CD14-positive monocyte (primary cell): Measurements from ENCODE around the gene XPO6. TPM values are rescaled to one million over a fixed set of nuclear protein-coding genes. Genes with fewer than 3 reads are reported as not detected.
A peak's percentile ranks its signal among the peaks of the same experiment; 100 is the strongest.

Source experiments
- DNase-seq, 3 donors: peaks; one replicate each; pipeline ENCODE4 v3.0.0-alpha.2; 2011 to 2022
- H2AFZ ChIP-seq: 2 replicates; pipeline ENCODE4 v1.6.0; 2012; ENCODE audit warnings: mild to moderate bottlenecking, low read depth, low read length, inconsistent platforms; ENCODE audit not compliant: insufficient read depth, poor library complexity, severe bottlenecking
- H3K27ac ChIP-seq, 2 donors: 1 replicate in 1 of 2; 2 replicates in 1 of 2; pipeline ENCODE4 v1.5.1; 2012 to 2013; ENCODE audit warnings: low read length in 2 of 2, control low read depth in 1 of 2, inconsistent platforms in 1 of 2, low read depth in 1 of 2, mild to moderate bottlenecking in 1 of 2
- H3K27me3 ChIP-seq, 2 donors: one replicate each; pipeline versions ENCODE4 v1.6.0 to v1.6.1; 2011 to 2013; ENCODE audit warnings: low read length in 2 of 2; ENCODE audit not compliant: control insufficient read depth in 2 of 2, insufficient read depth in 2 of 2
- H3K36me3 ChIP-seq, 2 donors: replicated peaks in 1 of 2; 1 replicate in 1 of 2; 2 replicates in 1 of 2; pipeline versions ENCODE4 v1.5.1 to v1.6.1; 2012 to 2013; ENCODE audit warnings: low read length in 2 of 2, control low read depth in 1 of 2, inconsistent platforms in 1 of 2, mild to moderate bottlenecking in 1 of 2; ENCODE audit not compliant: insufficient read depth in 2 of 2, control insufficient read depth in 1 of 2
- H3K4me1 ChIP-seq, 2 donors: 1 replicate in 1 of 2; 2 replicates in 1 of 2; pipeline versions ENCODE4 v1.5.1 to v1.6.1; 2012 to 2013; ENCODE audit warnings: low read length in 2 of 2, control low read depth in 1 of 2, inconsistent platforms in 1 of 2, mild to moderate bottlenecking in 1 of 2, moderate library complexity in 1 of 2; ENCODE audit not compliant: insufficient read depth in 2 of 2, control insufficient read depth in 1 of 2
- H3K4me2 ChIP-seq: replicated peaks from 2 replicates; pipeline ENCODE3; 2012; ENCODE audit warnings: low read length, moderate library complexity, mild to moderate bottlenecking; ENCODE audit not compliant: poor library complexity, severe bottlenecking; ENCODE audit errors: extremely low read depth
- H3K4me3 ChIP-seq, 3 experiments: fragments of 200-600 bp in 1 of 3; sonication (generic) in 1 of 3; replicated peaks in 1 of 3; 1 replicate in 2 of 3; 2 replicates in 1 of 3; pipeline ENCODE4 v1.5.1; 2011 to 2013; ENCODE audit warnings: low read length in 3 of 3, mild to moderate bottlenecking in 3 of 3, control low read depth in 2 of 3, low read depth in 2 of 3, inconsistent platforms in 1 of 3, moderate library complexity in 1 of 3
- H3K79me2 ChIP-seq: 2 replicates; pipeline ENCODE4 v1.6.0; 2012; ENCODE audit warnings: mild to moderate bottlenecking, control low read depth, inconsistent platforms, low read length, moderate library complexity; ENCODE audit not compliant: insufficient read depth
- H3K9ac ChIP-seq: 2 replicates; pipeline ENCODE4 v1.6.0; 2017; ENCODE audit warnings: low read length, mild to moderate bottlenecking; ENCODE audit not compliant: insufficient read depth, poor library complexity, severe bottlenecking
- H3K9me3 ChIP-seq, 2 donors: replicated peaks in 1 of 2; 1 replicate in 1 of 2; 2 replicates in 1 of 2; pipeline versions ENCODE4 v1.5.1 to v1.6.1; 2012 to 2013; ENCODE audit warnings: low read length in 2 of 2, control low read depth in 1 of 2; ENCODE audit not compliant: control insufficient read depth in 1 of 2, insufficient read depth in 1 of 2
- H4K20me1 ChIP-seq: 2 replicates; pipeline ENCODE4 v1.6.0; 2012; ENCODE audit warnings: mild to moderate bottlenecking, low read length, control low read depth, moderate library complexity; ENCODE audit not compliant: insufficient read depth
- H3K27ac Mint-ChIP-seq, 7 donors: one replicate each; pipeline ENCODE4 v1.8.0; 2020; ENCODE audit warnings: mild to moderate bottlenecking in 7 of 7, mixed read lengths in 7 of 7, moderate library complexity in 6 of 7, inconsistent platforms in 2 of 7
- H3K27me3 Mint-ChIP-seq, 3 donors: one replicate each; pipeline ENCODE4 v1.8.0; 2021 to 2022; ENCODE audit warnings: low read depth in 3 of 3, mild to moderate bottlenecking in 3 of 3, mixed read lengths in 3 of 3, moderate library complexity in 3 of 3, inconsistent platforms in 1 of 3
- H3K36me3 Mint-ChIP-seq, 2 donors: one replicate each; pipeline ENCODE4 v1.8.0; 2020; ENCODE audit warnings: mixed read lengths in 2 of 2, inconsistent platforms in 1 of 2, mild to moderate bottlenecking in 1 of 2
- H3K4me1 Mint-ChIP-seq: one replicate; pipeline ENCODE4 v1.8.0; 2020; ENCODE audit warnings: mild to moderate bottlenecking, mixed read lengths
- H3K4me3 Mint-ChIP-seq, 2 donors: one replicate each; pipeline ENCODE4 v1.8.0; 2020; ENCODE audit warnings: mild to moderate bottlenecking in 2 of 2, mixed read lengths in 2 of 2, moderate library complexity in 1 of 2
- H3K9me3 Mint-ChIP-seq, 7 donors: one replicate each; pipeline ENCODE4 v1.8.0; 2020 to 2022; ENCODE audit warnings: mixed read lengths in 7 of 7, mild to moderate bottlenecking in 6 of 7, moderate library complexity in 6 of 7, inconsistent platforms in 2 of 7
- CTCF ChIP-seq: fragments of 200-600 bp; IDR thresholded peaks from one replicate; pipeline ENCODE4 v1.8.0; 2022; ENCODE audit warnings: antibody characterized with exemption, mild to moderate bottlenecking
- WGBS: methylation state at CpG from one replicate; pipeline ENCODE4 v1.1.5; 2013; ENCODE audit warnings: missing lambda C conversion rate; ENCODE audit not compliant: insufficient coverage; 5-methylcytosine and 5-hydroxymethylcytosine counted together
- intact Hi-C, 2 donors: fragments of 100-400 bp; cut with micrococcal nuclease; formaldehyde crosslinking; loops; one replicate each; pipeline versions ENCODE4 v1.15.0 to v1.15.1; 2023
- polyA plus RNA-seq, 3 donors: library from polyadenylated mRNA; depleted of rRNA in 1 of 3; unstranded in 2 of 3; stranded (reverse) in 1 of 3; fragments of 300-500 nt in 2 of 3; fragments of >200 nt in 1 of 3; fragmentation: Illumina TruSeq in 2 of 3; gene quantifications; 1 replicate in 2 of 3; 2 replicates in 1 of 3; pipeline ENCODE4 v1.2.3, GENCODE V29; 2012 to 2021

The XPO6 gene
- polyA plus RNA-seq, 3 donors: 35.7 to 166 (median 38.3) TPM

GRCh38 chr16:28186752-28187151 lies 25.0 kb downstream of the XPO6 start:
- Histone ChIP-seq H3K4me3 (peak overlapping the region in 1 of 3 experiments; percentile 68), H3K4me1 (peaks cover 48 to 67% of the 10 kb centered on the region in 2 donors), H3K9ac (no peak overlapping the region), H4K20me1 (peaks cover 37% of the 10 kb centered on the region), H3K4me2 (no peak overlapping the region), H3K27me3 (no peaks in the 10 kb centered on the region), H3K36me3 (peaks cover 0 to 17% of the 10 kb centered on the region in 2 donors), H3K79me2 (peaks cover 90% of the 10 kb centered on the region), H2AFZ (no peak overlapping the region), H3K9me3 (no peaks in the 10 kb centered on the region), H3K27ac (peak overlapping the region; percentile 32 to 91)
- no peak for DNase-seq
- Mint-ChIP-seq H3K9me3 (peaks cover 0 to 4% (median 2%) of the 10 kb centered on the region in 7 donors), H3K4me3 (no peak overlapping the region), H3K27ac (peak overlapping the region; percentile 92 to 98 (median 97)), H3K36me3 (peaks cover 29 to 41% of the 10 kb centered on the region in 2 donors), H3K4me1 (peaks cover 78% of the 10 kb centered on the region), H3K27me3 (peaks cover 0 to 3% (median 0%) of the 10 kb centered on the region in 3 donors)
- WGBS: 83% methylated on average over 1 of the region's 4 CpGs
- TF ChIP-seq CTCF: no peak
- intact Hi-C loops: loop anchor here in 1 of 2 donors (5.0 kb wide), 1 partner anchor 44 kb away; no protein-coding TSS in a partner anchor

- no peak overlapping the region for H3K4me2 ChIP-seq
- H3K9ac ChIP-seq: no peak overlapping the region
- H3K4me1 ChIP-seq: peaks cover 59 to 75% of the 10 kb centered on the region in 2 donors
- H3K9me3 ChIP-seq: no peaks in the 10 kb centered on the region
- no peak for DNase-seq
- H3K79me2 ChIP-seq: peaks cover 84% of the 10 kb centered on the region
- H4K20me1 ChIP-seq: peaks cover 34% of the 10 kb centered on the region
- no peak overlapping the region for H3K4me3 ChIP-seq
- TF ChIP-seq CTCF: no peak
- H2AFZ ChIP-seq: no peak overlapping the region
- H3K36me3 ChIP-seq: peaks cover 0 to 11% of the 10 kb centered on the region in 2 donors
- H3K4me1 Mint-ChIP-seq: peaks cover 85% of the 10 kb centered on the region
- peak overlapping the region in 1 of 7 donors; percentile 4 for H3K27ac Mint-ChIP-seq
- peaks cover 22 to 37% of the 10 kb centered on the region in 2 donors for H3K36me3 Mint-ChIP-seq
- no peak overlapping the region for H3K4me3 Mint-ChIP-seq
- 100% methylated on average over 1 of the region's 1 CpG for WGBS
- H3K27me3 Mint-ChIP-seq: peaks cover 0 to 3% (median 0%) of the 10 kb centered on the region in 3 donors
- H3K9me3 Mint-ChIP-seq: peaks cover 0 to 4% (median 2%) of the 10 kb centered on the region in 7 donors
- H3K27ac ChIP-seq: no peak overlapping the region
- intact Hi-C loops: loop anchor here in 1 of 2 donors (5.0 kb wide), 1 partner anchor 43 kb away; no protein-coding TSS in a partner anchor
- H3K27me3 ChIP-seq: no peaks in the 10 kb centered on the region
These were observed 26.1 kb downstream of the XPO6 start for GRCh38 chr16:28185696-28186095.
